GM21723 (cell line): ENCODE data around the gene CCL23.
"Not testable (repeated sequence)": the region's sequence is repeated elsewhere in the genome, so short reads cannot be mapped to it uniquely, and the experiment has no call there.

Experiments used
- ATAC-seq: cut with Tn5 transposase; IDR thresholded peaks from one replicate; pipeline ENCODE4 v1.9.1; 2021; ENCODE audit warnings: mild to moderate bottlenecking, moderate library complexity; ENCODE audit not compliant: unreplicated experiment

The CCL23 gene

GRCh38 chr17:36004594-36005108 lies 13.1 kb downstream of the CCL23 start:
- no peak for ATAC-seq

GRCh38 chr17:36002631-36003030 lies 15.1 kb downstream of the CCL23 start:
- no peak for ATAC-seq

- no peak for ATAC-seq
These were observed 15.7 kb downstream of the CCL23 start for GRCh38 chr17:36001862-36002603.

GRCh38 chr17:36001110-36001771 lies 16.5 kb downstream of the CCL23 start, which contains the start of gene CCL15:
Gene CCL15 (minus strand): TSS chr17:36001553. CDS start chr17:36001492, 61 bp downstream.
- no peak for ATAC-seq

GRCh38 chr17:36000732-36001109 lies 17.1 kb downstream of the CCL23 start:
- no peak for ATAC-seq

GRCh38 chr17:35998756-35999155 lies 19.0 kb downstream of the CCL23 start:
- no peak for ATAC-seq

GRCh38 chr17:35998018-35998545 lies 19.7 kb downstream of the CCL23 start:
- ATAC-seq: no peak

- not testable (repeated sequence) for ATAC-seq
These were observed 22.4 kb downstream of the CCL23 start for GRCh38 chr17:35995346-35995745.

GRCh38 chr17:35991075-35991474 lies 26.7 kb downstream of the CCL23 start:
- no peak for ATAC-seq

- no peak for ATAC-seq
These were observed 29.6 kb downstream of the CCL23 start for GRCh38 chr17:35988164-35988563.

GRCh38 chr17:35986643-35987042 lies 31.1 kb downstream of the CCL23 start, which contains the start of gene CCL14:
Gene CCL14 (minus strand): TSS chr17:35986729. CDS start chr17:35986649, 80 bp downstream.
- no peak for ATAC-seq

GRCh38 chr17:35984140-35984539 lies 33.6 kb downstream of the CCL23 start:
- ATAC-seq: no peak

GRCh38 chr17:35982409-35983191 lies 35.2 kb downstream of the CCL23 start:
- no peak for ATAC-seq

- ATAC-seq: no peak
These were observed 35.9 kb downstream of the CCL23 start for GRCh38 chr17:35981908-35982330.

GRCh38 chr17:35981246-35981645 lies 36.5 kb downstream of the CCL23 start, which contains the start of gene CCL16:
Gene CCL16 (minus strand): TSS chr17:35981497. CDS start chr17:35981420, 77 bp downstream.
- no peak for ATAC-seq

- ATAC-seq: no peak
These were observed 39.4 kb downstream of the CCL23 start for GRCh38 chr17:35978346-35978745.

GRCh38 chr17:35977509-35977908 lies 40.3 kb downstream of the CCL23 start:
- ATAC-seq: no peak

GRCh38 chr17:35973333-35974260 lies 44.2 kb downstream of the CCL23 start:
- ATAC-seq: no peak

- no peak for ATAC-seq
These were observed 44.8 kb downstream of the CCL23 start for GRCh38 chr17:35972945-35973332.

GRCh38 chr17:35972535-35972934 lies 45.2 kb downstream of the CCL23 start:
- no peak for ATAC-seq
